AG09319 (cell line): ENCODE results near the gene ZCCHC8.

Source experiments
- DNase-seq: peaks from one replicate; pipeline ENCODE4 v3.0.0-alpha.2; 2010; ENCODE audit warnings: low read depth; ENCODE audit errors: extremely low read depth
- TF ChIP-seq, protein P1 (sequence below): IDR thresholded peaks from 2 replicates; pipeline ENCODE4 v1.5.1; 2011; ENCODE audit warnings: low read depth, mild to moderate bottlenecking, inconsistent platforms, low read length, moderate library complexity

The ZCCHC8 gene

DNA sequence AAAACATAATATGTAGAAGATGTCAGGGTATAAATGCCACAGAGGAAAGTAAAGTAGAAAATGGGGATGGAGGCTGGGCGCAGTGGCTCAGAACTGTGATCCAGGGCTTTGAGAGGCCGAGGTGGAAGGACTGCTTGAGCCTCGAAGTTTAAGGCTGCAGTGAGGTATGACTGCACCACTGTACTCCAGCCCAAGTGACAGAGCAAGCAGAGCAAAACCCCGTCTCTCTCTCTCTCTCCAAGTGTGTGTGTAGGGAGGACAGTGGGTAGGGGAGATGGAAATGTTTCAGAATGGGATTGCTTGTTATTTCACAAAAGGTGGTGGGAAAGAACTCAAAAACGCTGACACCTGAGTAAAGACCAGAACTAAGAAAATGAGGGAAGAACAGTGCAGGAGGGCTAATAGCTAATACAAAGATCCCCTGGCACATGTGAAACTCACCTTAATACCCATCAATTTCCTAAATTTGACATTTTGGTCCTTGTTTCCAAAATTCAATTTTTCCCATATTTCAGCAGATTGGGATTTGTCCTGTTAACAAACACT is 5.7 kb upstream of the ZCCHC8 start:
- no peak for DNase-seq
- TF ChIP-seq, protein P1, sequence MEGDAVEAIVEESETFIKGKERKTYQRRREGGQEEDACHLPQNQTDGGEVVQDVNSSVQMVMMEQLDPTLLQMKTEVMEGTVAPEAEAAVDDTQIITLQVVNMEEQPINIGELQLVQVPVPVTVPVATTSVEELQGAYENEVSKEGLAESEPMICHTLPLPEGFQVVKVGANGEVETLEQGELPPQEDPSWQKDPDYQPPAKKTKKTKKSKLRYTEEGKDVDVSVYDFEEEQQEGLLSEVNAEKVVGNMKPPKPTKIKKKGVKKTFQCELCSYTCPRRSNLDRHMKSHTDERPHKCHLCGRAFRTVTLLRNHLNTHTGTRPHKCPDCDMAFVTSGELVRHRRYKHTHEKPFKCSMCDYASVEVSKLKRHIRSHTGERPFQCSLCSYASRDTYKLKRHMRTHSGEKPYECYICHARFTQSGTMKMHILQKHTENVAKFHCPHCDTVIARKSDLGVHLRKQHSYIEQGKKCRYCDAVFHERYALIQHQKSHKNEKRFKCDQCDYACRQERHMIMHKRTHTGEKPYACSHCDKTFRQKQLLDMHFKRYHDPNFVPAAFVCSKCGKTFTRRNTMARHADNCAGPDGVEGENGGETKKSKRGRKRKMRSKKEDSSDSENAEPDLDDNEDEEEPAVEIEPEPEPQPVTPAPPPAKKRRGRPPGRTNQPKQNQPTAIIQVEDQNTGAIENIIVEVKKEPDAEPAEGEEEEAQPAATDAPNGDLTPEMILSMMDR: no peak

DNA sequence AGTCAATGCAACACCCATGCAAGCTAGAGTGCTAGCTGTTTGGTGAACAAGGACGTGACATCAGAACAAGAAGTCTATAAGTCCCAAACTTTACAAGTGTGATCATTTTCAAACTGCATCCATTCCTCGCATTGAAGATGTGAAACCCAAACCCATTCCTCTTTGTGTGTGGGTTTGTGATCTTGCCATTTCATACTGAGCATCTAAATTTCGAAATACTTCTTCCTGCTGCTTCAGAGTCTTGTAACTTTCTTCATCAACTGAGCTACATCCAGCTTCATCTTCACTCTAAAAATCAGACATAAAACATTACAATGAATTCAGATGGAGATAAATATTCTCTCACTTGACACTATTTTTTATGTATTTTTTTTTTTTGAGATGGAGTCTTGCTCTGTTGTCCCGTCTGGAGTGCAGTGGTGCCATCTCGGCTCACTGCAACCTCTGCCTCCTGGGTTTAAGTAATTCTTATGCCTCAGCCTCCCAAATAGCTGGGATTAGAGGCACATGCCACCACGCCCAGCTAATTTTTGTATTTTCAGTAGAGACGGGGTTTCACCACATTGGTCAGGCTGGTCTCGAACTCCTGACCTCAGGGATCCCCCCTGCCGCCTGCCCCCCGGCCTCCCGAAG is 4.8 kb upstream of the ZCCHC8 start:
- TF ChIP-seq, protein P1: no peak
- no peak for DNase-seq

DNA sequence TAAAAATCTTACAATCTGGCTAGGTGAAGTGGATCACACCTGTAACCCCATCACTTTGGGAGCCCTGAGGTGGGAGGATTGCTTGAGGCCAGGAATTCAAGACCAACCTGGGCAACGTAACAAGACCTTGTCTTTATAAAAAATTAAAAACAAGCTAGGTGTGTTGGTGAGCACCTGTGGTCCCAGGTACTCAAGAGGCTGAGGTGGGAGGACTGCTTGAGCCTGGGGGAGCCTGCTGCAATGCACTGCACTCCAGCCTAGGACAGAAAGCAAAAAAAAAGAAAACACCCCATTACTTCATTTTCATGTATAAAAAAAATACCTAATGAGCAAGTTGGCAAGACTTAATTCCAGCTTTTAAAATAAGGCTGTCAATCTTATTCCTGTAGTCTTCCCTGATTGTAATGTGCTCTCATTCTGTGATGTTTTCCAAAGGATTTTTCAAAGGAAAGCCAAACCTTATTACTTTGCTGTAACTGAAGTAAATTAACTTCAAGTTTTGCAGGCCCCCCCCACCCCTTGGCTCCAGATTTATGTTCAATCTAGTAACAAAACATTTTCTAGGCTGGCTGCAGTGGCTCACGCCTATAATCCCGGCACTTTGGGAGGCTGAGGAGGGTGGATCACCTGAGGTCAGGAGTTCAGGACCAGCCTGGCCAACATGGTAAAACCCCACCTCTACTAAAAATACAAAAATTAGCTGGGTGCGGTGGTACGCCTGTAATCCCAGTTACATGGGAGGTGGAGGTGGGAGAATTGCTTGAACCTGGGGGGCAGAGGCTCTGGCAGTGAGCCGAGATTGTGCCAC is 3.3 kb upstream of the ZCCHC8 start:
- TF ChIP-seq, protein P1: no peak
- DNase-seq: no peak

DNA sequence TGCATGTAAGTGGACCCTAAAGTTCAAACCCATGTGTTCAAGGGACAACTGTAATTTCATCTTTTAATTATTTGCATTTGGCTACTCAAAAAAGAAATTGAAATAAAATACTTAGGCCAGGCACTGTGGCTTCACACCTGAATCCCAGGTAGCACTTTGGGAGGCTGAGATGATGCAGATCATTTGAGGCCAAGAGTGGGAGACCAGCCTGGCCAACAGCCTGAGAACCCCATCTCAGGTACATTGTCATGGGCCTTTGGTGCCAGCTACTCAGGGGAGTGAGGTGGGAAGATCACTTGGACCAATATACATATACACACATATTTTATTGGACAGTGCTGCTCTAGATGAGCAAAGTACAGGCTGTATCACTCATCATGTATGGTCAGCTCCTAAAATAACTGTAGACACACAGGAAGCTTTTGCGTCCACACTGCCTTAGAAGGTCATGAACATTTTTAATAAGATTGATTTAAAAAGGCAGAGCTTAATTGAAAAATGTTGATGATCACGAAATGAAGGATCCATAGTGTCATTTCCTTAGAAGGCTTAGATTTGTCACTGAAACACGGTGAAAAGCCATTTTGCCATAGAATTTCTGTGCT is 2.5 kb upstream of the ZCCHC8 start:
- TF ChIP-seq, protein P1: no peak
- no peak for DNase-seq

DNA sequence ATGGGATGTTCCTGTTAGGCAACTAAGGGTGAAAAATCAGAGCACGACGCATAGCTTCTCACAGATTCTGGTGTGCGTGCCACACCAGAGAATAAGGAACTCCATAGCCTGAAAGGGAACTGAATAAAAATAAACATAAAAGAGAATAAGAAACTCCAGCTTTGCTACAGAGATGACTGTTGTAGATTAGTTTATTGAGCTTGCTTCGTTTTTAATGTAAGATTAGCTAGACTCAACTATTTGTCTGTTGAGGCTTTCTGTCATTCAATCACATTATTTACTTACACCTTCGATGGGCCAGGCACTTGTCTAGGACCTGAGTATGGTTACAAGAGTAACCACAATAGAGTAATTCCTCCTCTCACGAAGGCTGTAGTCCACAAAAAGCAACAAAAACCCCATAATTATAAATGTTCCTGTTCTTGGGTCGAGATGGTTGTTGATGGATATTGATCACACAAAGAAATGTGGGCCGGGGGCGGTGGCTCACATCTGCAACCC is 807 bp upstream of the ZCCHC8 start:
- TF ChIP-seq, protein P1: no peak
- no peak for DNase-seq

DNA sequence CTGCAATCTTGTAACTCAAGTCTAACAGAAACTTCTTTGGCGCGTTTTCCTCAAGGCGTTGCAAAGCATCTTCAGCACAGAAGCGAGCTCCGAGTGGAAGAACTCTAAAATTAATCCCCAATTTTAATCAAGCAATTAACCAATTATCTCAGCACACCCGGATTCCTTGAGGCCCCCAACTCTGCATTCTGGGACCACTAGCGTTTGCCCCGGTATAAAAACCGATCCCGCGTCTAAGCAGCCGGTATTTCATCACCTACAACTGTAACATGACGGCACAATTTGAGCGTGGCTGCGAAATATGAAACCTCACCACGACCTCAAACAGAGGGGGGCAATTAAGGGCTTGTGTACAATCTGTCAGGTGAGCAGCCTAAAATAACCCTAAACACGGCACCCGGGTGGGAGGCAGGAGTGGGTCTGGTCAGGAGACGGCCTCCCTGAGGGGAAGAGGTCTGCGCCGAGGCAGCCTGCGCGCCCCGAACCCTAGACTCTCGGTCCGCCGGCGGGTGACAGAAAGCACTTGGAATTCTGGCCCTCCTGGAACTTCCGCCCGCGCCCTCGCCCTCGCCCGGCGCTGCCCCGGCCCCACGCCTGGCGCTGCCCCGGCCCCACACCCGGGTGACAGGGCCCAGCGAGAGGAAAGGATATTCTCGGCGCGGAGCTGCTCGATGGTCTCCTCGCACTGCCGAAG is 594 bp downstream of the ZCCHC8 start:
- TF ChIP-seq, protein P1: no peak
- no peak for DNase-seq
